ENCODE data around the gene SOX6.
"Not testable (repeated sequence)": the region's sequence is repeated elsewhere in the genome, so short reads cannot be mapped to it uniquely, and the experiment has no call there.

The SOX6 gene

DNA sequence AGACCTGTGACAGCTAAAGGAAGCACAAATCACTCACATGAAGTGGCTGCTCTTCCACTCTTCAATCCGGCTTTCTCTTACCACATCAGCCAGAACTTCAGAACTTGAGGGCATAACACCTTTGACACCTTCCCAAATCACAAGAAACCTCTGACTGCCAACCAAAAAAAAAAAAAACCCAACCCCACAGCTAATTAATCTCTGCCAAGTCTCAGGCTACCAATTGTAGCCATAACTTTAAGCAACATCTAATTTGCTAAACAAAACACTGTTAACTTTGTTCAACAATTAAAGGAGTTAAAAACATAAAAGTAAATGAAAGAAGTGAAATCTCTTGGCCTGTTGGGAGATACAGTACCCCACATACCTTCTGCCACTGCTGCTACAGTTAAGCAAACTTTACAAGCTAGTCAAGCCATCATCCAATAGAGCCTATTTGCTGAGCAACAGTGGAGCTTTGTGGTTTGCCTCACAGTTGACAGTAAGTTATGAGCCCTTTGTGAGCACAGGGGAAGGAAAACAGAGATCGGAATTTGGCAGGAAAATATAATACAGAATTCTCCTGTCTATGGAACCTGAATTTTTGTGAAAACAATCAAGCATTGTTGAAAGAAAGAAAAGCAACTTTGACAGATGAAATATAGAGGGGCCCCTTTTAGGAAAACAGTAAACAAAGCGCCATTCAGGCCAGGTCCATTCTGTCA is at the start of gene SOX6:
TSS of gene SOX6 (minus strand) at position 490 of the 704 bp plus-strand sequence. CDS start 15,298 bp downstream, outside the sequence.
- no peak for FAIRE-seq

- FAIRE-seq, result no peak
Observed at GRCh38 chr11:16404781-16405285, 48.5 kb upstream of the SOX6 start.

DNA sequence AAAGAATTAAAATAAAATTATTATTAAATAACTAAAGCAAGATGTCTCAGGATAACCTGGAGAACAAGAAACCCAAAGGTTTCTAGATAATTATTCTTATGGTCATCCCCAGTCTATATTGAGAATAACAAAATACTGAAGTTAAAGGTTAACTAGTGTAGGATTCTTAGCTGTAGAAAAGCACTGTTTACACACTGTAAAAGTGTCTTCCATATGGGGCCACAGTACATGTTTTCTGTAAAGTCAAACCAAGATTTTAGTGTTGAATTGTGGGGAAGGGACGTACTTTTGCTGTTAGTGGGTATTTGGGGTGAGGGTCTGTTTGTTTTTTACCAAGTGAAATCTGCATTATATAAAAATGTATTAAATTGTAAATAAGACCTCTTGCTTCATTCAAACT is 47.5 kb upstream of the SOX6 start:
- no peak for FAIRE-seq

DNA sequence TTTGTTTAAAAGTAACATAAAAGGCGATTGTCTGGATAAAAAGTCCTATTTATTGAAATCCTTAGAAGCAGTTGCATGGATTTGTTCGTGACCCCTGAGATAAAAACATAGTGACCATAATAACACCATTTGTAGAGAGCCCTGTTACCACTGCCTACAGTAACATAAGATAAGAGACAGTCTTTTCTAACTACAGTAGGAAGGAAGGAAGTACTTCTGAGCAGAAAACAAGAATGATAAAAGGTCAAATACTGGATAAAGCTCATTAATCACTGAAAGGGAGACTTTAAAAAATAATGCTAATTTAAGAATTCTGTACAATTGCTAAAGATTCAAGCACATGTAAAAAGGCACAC is 47.1 kb upstream of the SOX6 start:
- no peak for FAIRE-seq

- FAIRE-seq, result no peak
Observed at GRCh38 chr11:16402654-16403447, 46.5 kb upstream of the SOX6 start.

GRCh38 chr11:16397390-16397789 is 41.0 kb upstream of the SOX6 start:
- no peak for FAIRE-seq

DNA sequence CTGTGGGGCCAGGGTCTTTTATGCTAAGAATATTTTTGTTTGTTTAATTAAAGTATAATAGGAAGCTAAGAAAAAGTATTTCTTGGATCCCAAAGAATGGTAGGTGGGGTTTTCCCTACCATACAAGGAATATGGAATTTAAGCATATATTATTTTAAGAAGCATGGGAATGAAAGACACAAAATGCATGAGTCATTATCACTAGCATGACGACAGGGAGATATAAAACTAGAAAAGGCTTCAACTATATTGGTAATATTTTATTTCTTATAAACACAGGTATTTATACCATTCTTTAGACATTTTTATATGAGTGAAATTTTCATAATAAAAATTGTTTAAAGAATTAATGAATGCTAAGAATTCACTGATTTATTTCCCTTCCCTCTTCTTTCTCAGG is 39.3 kb upstream of the SOX6 start:
- no peak for FAIRE-seq

GRCh38 chr11:16394947-16395346 is 38.6 kb upstream of the SOX6 start:
- no peak for FAIRE-seq

- FAIRE-seq, result no peak
Observed at GRCh38 chr11:16393340-16393739, 37.0 kb upstream of the SOX6 start.

DNA sequence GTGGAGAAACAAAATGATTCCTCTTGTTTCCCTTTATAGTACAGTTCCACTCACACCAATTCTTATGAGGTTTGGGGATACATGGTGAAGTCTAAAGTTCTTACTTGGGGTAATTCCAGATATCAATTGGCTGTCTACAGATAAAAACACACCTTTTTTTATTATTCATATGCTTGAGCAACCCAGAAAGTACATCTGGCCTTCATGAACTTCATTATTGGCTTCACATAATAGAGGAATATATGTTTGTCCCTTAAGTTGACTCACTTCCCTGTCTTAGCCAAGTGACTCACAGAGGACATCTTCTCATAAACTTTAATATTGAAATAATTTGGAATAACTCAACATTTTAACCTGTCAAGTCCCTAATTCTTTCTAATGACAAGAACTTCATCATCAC is 36.3 kb upstream of the SOX6 start:
- no peak for FAIRE-seq

- not testable (repeated sequence) for FAIRE-seq
Observed at GRCh38 chr11:16390826-16391225, 34.5 kb upstream of the SOX6 start.

- FAIRE-seq, result no peak
Observed at GRCh38 chr11:16385099-16385498, 28.8 kb upstream of the SOX6 start.

- FAIRE-seq, result no peak
Observed at GRCh38 chr11:16382638-16383380, 26.5 kb upstream of the SOX6 start.

- FAIRE-seq, result no peak
Observed at GRCh38 chr11:16382186-16382585, 25.8 kb upstream of the SOX6 start.

DNA sequence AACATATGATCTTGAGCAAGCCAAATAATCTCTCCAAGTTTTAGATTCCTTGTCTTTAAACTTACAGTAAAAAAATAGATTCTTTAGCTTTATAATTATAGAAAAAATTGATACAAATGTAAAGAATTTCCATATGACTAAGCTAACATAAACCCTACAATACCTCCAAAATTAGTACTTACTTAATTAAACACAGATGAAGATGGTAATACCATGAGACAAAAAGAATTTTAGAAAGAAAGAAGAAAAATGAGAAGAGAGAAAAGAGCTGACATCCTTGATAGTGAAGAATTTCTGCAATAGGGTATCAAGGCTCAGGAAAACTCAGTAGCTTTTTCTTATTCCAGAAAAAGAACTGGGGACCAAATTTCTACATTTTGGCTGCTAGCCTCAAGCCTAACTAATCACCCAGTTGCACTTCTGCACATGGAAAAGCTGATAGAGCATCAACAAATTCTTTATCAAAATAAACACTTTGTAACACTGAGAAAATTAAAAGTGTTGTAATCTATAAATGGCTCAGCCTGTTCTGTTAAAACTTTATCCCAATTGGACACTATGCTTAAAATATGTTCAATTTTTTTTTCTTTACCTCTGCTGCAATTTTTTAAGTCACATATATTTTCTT is 24.7 kb upstream of the SOX6 start:
- no peak for FAIRE-seq

DNA sequence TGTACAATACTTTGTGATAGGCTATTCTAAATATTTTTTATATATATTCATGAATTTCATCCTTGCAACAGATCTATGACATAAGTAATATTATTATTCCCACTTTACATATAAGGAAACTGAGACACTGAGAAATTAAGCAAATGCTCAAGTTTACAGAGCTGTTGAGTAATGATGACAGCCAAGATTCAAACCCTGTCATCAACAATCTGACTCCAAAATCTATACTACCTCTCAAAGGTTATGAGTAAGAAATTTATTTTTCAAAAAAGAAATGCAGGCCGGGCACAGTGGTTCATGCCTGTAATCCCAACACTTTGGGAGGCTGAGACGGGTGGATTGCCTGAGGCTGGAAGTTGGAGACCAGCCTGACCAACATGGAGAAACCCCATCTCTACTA is 22.6 kb upstream of the SOX6 start:
- FAIRE-seq, result no peak

- FAIRE-seq, result no peak
Observed at GRCh38 chr11:16377746-16378145, 21.4 kb upstream of the SOX6 start.

GRCh38 chr11:16375664-16376063 is 19.3 kb upstream of the SOX6 start:
- FAIRE-seq, result not testable (repeated sequence)

DNA sequence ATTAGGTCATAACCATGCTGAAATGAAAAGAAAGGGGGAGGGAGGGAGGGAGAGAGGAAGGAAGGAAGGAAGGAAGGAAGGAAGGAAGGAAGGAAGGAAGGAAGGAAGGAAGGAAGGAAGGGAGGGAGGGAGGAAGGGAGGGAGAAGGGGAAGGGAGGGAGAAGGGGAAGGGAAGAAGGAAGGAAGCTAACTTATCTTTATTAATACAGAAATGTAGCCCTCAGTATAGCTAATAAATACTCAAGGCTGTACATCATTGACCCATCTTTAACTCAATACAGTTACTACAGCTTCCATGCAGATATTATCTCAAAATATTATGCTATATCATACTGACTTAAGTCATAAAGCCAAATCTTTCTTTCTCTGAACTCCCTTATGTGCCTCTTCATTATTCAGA is 17.4 kb upstream of the SOX6 start:
- no peak for FAIRE-seq

DNA sequence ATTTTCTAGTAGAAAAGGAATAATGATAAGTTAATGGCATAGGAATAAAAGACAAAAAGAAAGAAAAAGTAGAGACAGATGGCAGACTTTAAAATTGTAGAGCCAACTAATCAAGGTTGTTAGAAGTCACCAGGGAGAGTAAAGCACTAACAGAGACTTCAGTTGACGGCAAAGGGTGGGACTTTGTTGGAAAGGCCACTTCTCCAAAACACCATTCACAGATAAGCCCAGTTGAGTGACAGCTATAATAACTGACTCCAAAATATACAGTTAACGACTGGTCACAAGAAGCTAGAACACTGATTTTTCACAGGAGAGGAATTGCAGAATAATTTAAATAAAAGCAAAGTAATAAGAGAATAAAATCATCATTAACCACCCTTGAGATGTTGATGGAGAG is 16.0 kb upstream of the SOX6 start:
- no peak for FAIRE-seq

DNA sequence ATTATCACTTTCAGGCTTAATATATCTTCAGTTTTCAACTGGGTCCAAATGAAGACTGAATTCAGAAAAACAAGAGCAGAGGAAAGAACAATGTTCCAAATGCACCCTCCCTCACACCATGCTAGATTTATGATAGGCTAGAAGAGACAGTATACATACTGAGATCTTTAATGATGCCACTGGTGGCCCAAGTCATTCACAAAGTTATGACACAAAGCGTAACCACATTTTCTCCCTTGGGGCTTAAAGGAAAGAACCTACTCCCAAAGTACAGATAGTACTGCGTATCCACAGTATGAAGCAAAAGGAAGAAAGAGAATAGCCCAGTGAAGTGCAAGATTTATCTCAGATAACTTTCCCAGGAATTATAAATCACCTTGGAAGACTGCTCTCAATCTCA is 10.9 kb upstream of the SOX6 start:
- no peak for FAIRE-seq

GRCh38 chr11:16365581-16366228 is 9.4 kb upstream of the SOX6 start:
- no peak for FAIRE-seq

Measured in endometrium (tissue), 2 donors.